NK-92 (cell line): ENCODE data around the gene AGMAT.

Experiments used
- DNase-seq: peaks from one replicate; lab custom pipeline; 2025; ENCODE audit not compliant: unreplicated experiment; lab: John Stamatoyannopoulos, UW

AGMAT gene

GRCh38 chr1:15568387-15569073, 16.3 kb downstream of the AGMAT start:
- no peak for DNase-seq

GRCh38 chr1:15559189-15559810, 25.6 kb downstream of the AGMAT start:
- no peak for DNase-seq

GRCh38 chr1:15558516-15558915, 26.3 kb downstream of the AGMAT start:
- no peak for DNase-seq

GRCh38 chr1:15557594-15557993, 27.3 kb downstream of the AGMAT start:
- no peak for DNase-seq

- no peak for DNase-seq
Measured at GRCh38 chr1:15557008-15557407, 27.8 kb downstream of the AGMAT start.

GRCh38 chr1:15550573-15550972, 34.3 kb downstream of the AGMAT start:
- no peak for DNase-seq

GRCh38 chr1:15546641-15547040, 38.2 kb downstream of the AGMAT start:
- DNase-seq, result no peak

- no peak for DNase-seq
Measured at GRCh38 chr1:15543589-15544568, 41.0 kb downstream of the AGMAT start.

GRCh38 chr1:15543251-15543588, 41.6 kb downstream of the AGMAT start:
- no peak for DNase-seq

GRCh38 chr1:15542388-15543250, 42.2 kb downstream of the AGMAT start:
- no peak for DNase-seq

GRCh38 chr1:15541231-15541792, 43.5 kb downstream of the AGMAT start:
- DNase-seq, result no peak

GRCh38 chr1:15540186-15540585, 44.7 kb downstream of the AGMAT start:
- DNase-seq, result no peak

- no peak for DNase-seq
Measured at GRCh38 chr1:15538771-15539170, 46.1 kb downstream of the AGMAT start.

GRCh38 chr1:15531682-15532081, 53.2 kb downstream of the AGMAT start:
- DNase-seq, result no peak

- DNase-seq, result no peak
Measured at GRCh38 chr1:15531003-15531402, 53.8 kb downstream of the AGMAT start.

GRCh38 chr1:15526490-15527339, 58.1 kb downstream of the AGMAT start, which contains the start of gene DNAJC16:
Gene DNAJC16 (plus strand): TSS chr1:15526848. CDS start chr1:15529106, 2,258 bp downstream.
- DNase-seq, result peak; percentile 65

- DNase-seq, result no peak
Measured at GRCh38 chr1:15526021-15526489, 58.8 kb downstream of the AGMAT start.

- DNase-seq, result no peak
Measured at GRCh38 chr1:15525050-15526020, 59.5 kb downstream of the AGMAT start.
